EL (cell line): Measurements from ENCODE around the gene TBC1D4.
"Not testable (repeated sequence)": the region's sequence is repeated elsewhere in the genome, so short reads cannot be mapped to it uniquely, and the experiment has no call there.

Experiments used
- DNase-seq: peaks from one replicate; pipeline ENCODE4 v3.0.0-alpha.2; 2016

Gene TBC1D4

GRCh38 chr13:75352641-75353327, 129.2 kb downstream of the TBC1D4 start:
- DNase-seq, result no peak

- not testable (repeated sequence) for DNase-seq
These were observed 130.4 kb downstream of the TBC1D4 start for GRCh38 chr13:75351538-75351937.

GRCh38 chr13:75347925-75348324, 134.0 kb downstream of the TBC1D4 start:
- DNase-seq, result no peak

GRCh38 chr13:75347457-75347856, 134.5 kb downstream of the TBC1D4 start:
- DNase-seq, result no peak

- DNase-seq, result no peak
These were observed 136.8 kb downstream of the TBC1D4 start for GRCh38 chr13:75345193-75345592.

GRCh38 chr13:75341028-75341427, 140.9 kb downstream of the TBC1D4 start:
- DNase-seq, result no peak

GRCh38 chr13:75339635-75340374, 142.2 kb downstream of the TBC1D4 start:
- no peak for DNase-seq

- no peak for DNase-seq
These were observed 147.1 kb downstream of the TBC1D4 start for GRCh38 chr13:75334634-75335447.

GRCh38 chr13:75333103-75333502, 148.9 kb downstream of the TBC1D4 start:
- no peak for DNase-seq

GRCh38 chr13:75331792-75332349, 150.1 kb downstream of the TBC1D4 start:
- no peak for DNase-seq

GRCh38 chr13:75330770-75331169, 151.2 kb downstream of the TBC1D4 start:
- DNase-seq, result no peak

- no peak for DNase-seq
These were observed 152.2 kb downstream of the TBC1D4 start for GRCh38 chr13:75329723-75330122.

- no peak for DNase-seq
These were observed 152.9 kb downstream of the TBC1D4 start for GRCh38 chr13:75329097-75329496.

GRCh38 chr13:75327135-75327510, 154.8 kb downstream of the TBC1D4 start:
- no peak for DNase-seq

- DNase-seq, result no peak
These were observed 155.5 kb downstream of the TBC1D4 start for GRCh38 chr13:75326173-75327134.

- no peak for DNase-seq
These were observed 156.3 kb downstream of the TBC1D4 start for GRCh38 chr13:75325711-75326110.

GRCh38 chr13:75324413-75324940, 157.5 kb downstream of the TBC1D4 start:
- no peak for DNase-seq

GRCh38 chr13:75321084-75321483, 160.9 kb downstream of the TBC1D4 start:
- no peak for DNase-seq

GRCh38 chr13:75319254-75319653, 162.7 kb downstream of the TBC1D4 start:
- no peak for DNase-seq

- DNase-seq, result no peak
These were observed 163.7 kb downstream of the TBC1D4 start for GRCh38 chr13:75318138-75318833.

GRCh38 chr13:75316427-75316826, 165.5 kb downstream of the TBC1D4 start:
- DNase-seq, result peak; percentile 8
